Spleen (tissue), 11 donors: ENCODE results near the gene GRIP1. TPM values are rescaled to one million over a fixed set of nuclear protein-coding genes. Genes with fewer than 3 reads are reported as not detected.

Source experiments
- DNase-seq: peaks from one replicate; pipeline ENCODE4 v3.0.0-alpha.2; 2020
- H3K27ac ChIP-seq, 8 donors: fragments of 200-600 bp; sonication (generic) in 7 of 8; 1 replicate in 4 of 8; 2 replicates in 4 of 8; pipeline versions ENCODE4 v1.5.0 to v1.8.0; 2016 to 2021; ENCODE audit warnings: inconsistent platforms in 4 of 8, mild to moderate bottlenecking in 4 of 8, moderate library complexity in 1 of 8
- H3K27me3 ChIP-seq, 7 donors: fragments of 200-600 bp; sonication (generic) in 6 of 7; replicated peaks in 1 of 7; 1 replicate in 4 of 7; 2 replicates in 3 of 7; pipeline versions ENCODE4 v1.5.0 to v1.8.0; 2016 to 2021; ENCODE audit warnings: inconsistent platforms in 3 of 7, mild to moderate bottlenecking in 1 of 7
- H3K36me3 ChIP-seq, 6 donors: fragments of 200-600 bp; sonication (generic) in 5 of 6; 1 replicate in 4 of 6; 2 replicates in 2 of 6; pipeline versions ENCODE4 v1.5.0 to v1.8.0; 2016 to 2021; ENCODE audit warnings: inconsistent platforms in 2 of 6
- H3K4me1 ChIP-seq, 6 donors: fragments of 200-600 bp; sonication (generic) in 5 of 6; 1 replicate in 3 of 6; 2 replicates in 3 of 6; pipeline versions ENCODE4 v1.5.0 to v1.8.0; 2016 to 2021; ENCODE audit warnings: inconsistent platforms in 3 of 6
- H3K4me3 ChIP-seq, 8 donors: fragments of 200-600 bp; sonication (generic) in 7 of 8; 1 replicate in 4 of 8; 2 replicates in 4 of 8; pipeline versions ENCODE4 v1.5.0 to v1.8.0; 2016 to 2021; ENCODE audit warnings: inconsistent platforms in 4 of 8, mild to moderate bottlenecking in 4 of 8, moderate library complexity in 2 of 8
- H3K9me3 ChIP-seq, 8 donors: fragments of 200-600 bp; sonication (generic) in 7 of 8; 1 replicate in 4 of 8; 2 replicates in 4 of 8; pipeline versions ENCODE4 v1.5.0 to v1.8.0; 2016 to 2021; ENCODE audit warnings: inconsistent platforms in 4 of 8
- POLR2A ChIP-seq, 3 donors: fragments of 450-650 bp; IDR thresholded peaks; one replicate each; pipeline ENCODE4 v1.5.1; 2017; ENCODE audit warnings: antibody characterized with exemption in 3 of 3, mild to moderate bottlenecking in 1 of 3
- POLR2AphosphoS5 ChIP-seq, 3 donors: sonication (generic); formaldehyde crosslinking; IDR thresholded peaks; one replicate each; pipeline ENCODE4 v1.5.1; 2017; ENCODE audit warnings: antibody characterized with exemption in 3 of 3
- WGBS, 5 donors: extraction: QIAGEN DNeasy Blood & Tissue Kit in 3 of 5; methylation state at CpG; one replicate each; pipeline versions ENCODE4 v1.1.5 to v1.1.7; 2013 to 2018; 5-methylcytosine and 5-hydroxymethylcytosine counted together
- intact Hi-C: fragments of 100-400 bp; cut with DNase I; formaldehyde crosslinking; loops from one replicate; pipeline ENCODE4 v1.15.0; 2023; ENCODE audit warnings: low total_unique reads
- polyA plus RNA-seq, 3 donors: library from polyadenylated mRNA; stranded (reverse); fragments of 200-250 nt; gene quantifications; one replicate each; pipeline ENCODE4 v1.2.1, GENCODE V29; 2013
- total RNA-seq, 7 donors: library from RNA; depleted of rRNA in 3 of 7; stranded (reverse); fragments of >200 nt in 3 of 7; fragmentation: NEBNext Ultra II Directional in 4 of 7; extraction: Animal tissue kit (Norgen Biotek cat#: 25700) in 4 of 7; gene quantifications; one replicate each; pipeline versions ENCODE4 v1.1.0 to v1.2.1, GENCODE V29; 2016 to 2021
- TF ChIP-seq, protein P1 (sequence below), 11 experiments: fragments of 200-600 bp in 7 of 11; fragments of 450-650 bp in 4 of 11; sonication (generic) in 4 of 11; IDR thresholded peaks in 8 of 11; conservative IDR thresholded peaks in 3 of 11; 1 replicate in 7 of 11; 2 replicates in 4 of 11; pipeline versions ENCODE4 v1.4.0 to v1.8.0; 2016 to 2021; ENCODE audit warnings: antibody characterized with exemption in 11 of 11, inconsistent platforms in 4 of 11, mild to moderate bottlenecking in 1 of 11
- donor health status: healthy with polysubstance abuse.
- donor health status: DM: no; HTN: no; CAD: no; lungs with moderate emphysema.
- donor health status: DM: no; HTN: no; CAD: no.
- donor health status: Bipolar disorder and iron deficiency.
- donor health status: healthy.
- donor health status: DM: no; HTN: no; CAD: no.
- donor health status: DM: yes; HTN: yes; CAD: no.

The GRIP1 gene
- total and polyA plus RNA-seq, 10 donors: 0.35 to 15.2 (median 4.8) TPM

DNA sequence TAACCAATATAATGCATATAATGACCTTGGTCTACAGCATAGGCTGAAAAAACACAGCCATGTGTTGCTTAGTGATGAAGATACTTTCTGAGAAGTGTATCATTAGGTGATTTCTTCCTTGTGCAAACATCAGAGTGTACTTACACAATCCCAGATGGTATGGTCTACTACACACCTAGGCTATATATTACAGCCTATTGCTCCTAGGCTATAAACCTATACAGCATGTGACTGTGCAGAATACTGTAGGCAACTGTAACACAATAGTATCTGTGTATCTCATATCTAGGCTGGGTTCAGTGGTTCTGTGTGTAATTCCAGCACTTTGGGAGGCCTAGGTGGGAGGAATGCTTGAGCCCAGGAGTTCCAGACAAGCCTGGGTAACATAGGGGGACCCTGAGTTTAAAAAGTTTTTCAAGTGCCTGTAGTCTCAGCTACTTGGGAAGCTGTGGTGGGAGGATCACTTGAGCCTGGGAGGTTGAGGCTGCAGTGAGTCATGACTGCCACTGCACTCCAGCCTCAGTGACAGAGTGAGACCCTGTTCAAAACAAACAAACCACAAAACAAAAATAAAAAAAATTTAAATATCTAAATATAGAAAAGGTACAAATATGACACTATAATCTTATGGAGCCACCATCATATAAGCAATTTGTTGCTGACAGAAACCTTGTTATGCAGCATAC is 66.6 kb downstream of the GRIP1 start:
- Histone ChIP-seq H3K27ac (no peak overlapping the region), H3K4me3 (no peak overlapping the region), H3K36me3 (no peaks in the 10 kb centered on the region), H3K9me3 (no peaks in the 10 kb centered on the region), H3K27me3 (no peaks in the 10 kb centered on the region), H3K4me1 (no peaks in the 10 kb centered on the region)
- no peak for DNase-seq
- intact Hi-C loops: no loop called here
- no peak for TF ChIP-seq POLR2A (IDR thresholded peaks at IDR 0.05)
- TF ChIP-seq POLR2AphosphoS5 (IDR thresholded peaks at IDR 0.05): no peak
- TF ChIP-seq, protein P1, sequence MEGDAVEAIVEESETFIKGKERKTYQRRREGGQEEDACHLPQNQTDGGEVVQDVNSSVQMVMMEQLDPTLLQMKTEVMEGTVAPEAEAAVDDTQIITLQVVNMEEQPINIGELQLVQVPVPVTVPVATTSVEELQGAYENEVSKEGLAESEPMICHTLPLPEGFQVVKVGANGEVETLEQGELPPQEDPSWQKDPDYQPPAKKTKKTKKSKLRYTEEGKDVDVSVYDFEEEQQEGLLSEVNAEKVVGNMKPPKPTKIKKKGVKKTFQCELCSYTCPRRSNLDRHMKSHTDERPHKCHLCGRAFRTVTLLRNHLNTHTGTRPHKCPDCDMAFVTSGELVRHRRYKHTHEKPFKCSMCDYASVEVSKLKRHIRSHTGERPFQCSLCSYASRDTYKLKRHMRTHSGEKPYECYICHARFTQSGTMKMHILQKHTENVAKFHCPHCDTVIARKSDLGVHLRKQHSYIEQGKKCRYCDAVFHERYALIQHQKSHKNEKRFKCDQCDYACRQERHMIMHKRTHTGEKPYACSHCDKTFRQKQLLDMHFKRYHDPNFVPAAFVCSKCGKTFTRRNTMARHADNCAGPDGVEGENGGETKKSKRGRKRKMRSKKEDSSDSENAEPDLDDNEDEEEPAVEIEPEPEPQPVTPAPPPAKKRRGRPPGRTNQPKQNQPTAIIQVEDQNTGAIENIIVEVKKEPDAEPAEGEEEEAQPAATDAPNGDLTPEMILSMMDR (IDR thresholded peaks at IDR 0.05 in 8 of 11, conservative IDR thresholded peaks at IDR 0.05 in 3 of 11): no peak

DNA sequence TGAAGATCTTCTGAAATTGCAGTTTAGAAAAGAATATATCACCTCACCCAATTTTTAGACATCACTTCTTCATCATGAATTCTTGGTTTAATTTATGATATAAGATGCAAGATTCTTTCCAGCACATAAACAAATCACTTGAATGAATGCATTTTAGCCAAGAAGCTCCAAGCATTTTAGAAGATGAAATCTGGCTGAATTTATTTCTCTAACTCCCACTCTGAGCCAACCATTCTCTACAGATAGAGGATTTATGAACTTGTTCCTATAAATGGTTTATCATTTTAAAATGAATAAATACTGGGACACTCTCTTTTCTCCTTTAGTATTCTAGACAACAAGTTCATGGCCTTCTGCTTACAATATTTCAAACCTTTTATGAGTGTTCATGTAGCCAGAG is 71.7 kb downstream of the GRIP1 start:
- H3K4me1 ChIP-seq: no peaks in the 10 kb centered on the region
- TF ChIP-seq, protein P1 (IDR thresholded peaks at IDR 0.05 in 8 of 11, conservative IDR thresholded peaks at IDR 0.05 in 3 of 11): no peak
- TF ChIP-seq POLR2A (IDR thresholded peaks at IDR 0.05): no peak
- no peak for TF ChIP-seq POLR2AphosphoS5 (IDR thresholded peaks at IDR 0.05)
- no peaks in the 10 kb centered on the region for H3K27me3 ChIP-seq
- DNase-seq: no peak
- H3K4me3 ChIP-seq: no peak overlapping the region
- no peak overlapping the region for H3K27ac ChIP-seq
- no peaks in the 10 kb centered on the region for H3K9me3 ChIP-seq
- H3K36me3 ChIP-seq: no peaks in the 10 kb centered on the region
- intact Hi-C loops: no loop called here

DNA sequence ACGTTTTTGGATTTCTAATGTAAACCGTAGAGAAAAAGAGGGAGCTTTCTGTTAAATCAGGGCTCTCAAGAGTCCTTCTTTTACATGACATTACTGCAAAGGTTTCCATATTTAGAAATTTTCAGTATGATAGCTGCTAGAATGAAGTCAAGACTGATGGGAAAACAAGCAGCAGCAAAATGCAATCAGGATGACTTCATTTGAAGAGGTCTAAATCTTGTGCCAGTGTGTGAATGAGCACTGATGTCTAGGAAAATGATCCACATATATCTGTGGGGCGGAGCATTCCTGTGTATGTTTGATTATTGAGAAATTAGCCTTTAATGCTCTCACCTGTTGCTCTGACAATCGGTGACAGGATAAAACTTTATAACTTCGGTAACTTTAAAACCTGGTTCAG is 73.6 kb downstream of the GRIP1 start:
- no peaks in the 10 kb centered on the region for H3K4me1 ChIP-seq
- no peaks in the 10 kb centered on the region for H3K9me3 ChIP-seq
- H3K27ac ChIP-seq: no peak overlapping the region
- no peak for DNase-seq
- whole genome bisulfite sequencing, 5 donors: 86 to 92% (median 87%) methylated on average over 5 of the region's 5 CpGs
- intact Hi-C loops: no loop called here
- no peaks in the 10 kb centered on the region for H3K36me3 ChIP-seq
- H3K4me3 ChIP-seq: no peak overlapping the region
- no peak for TF ChIP-seq POLR2AphosphoS5 (IDR thresholded peaks at IDR 0.05)
- TF ChIP-seq POLR2A (IDR thresholded peaks at IDR 0.05): no peak
- TF ChIP-seq, protein P1 (IDR thresholded peaks at IDR 0.05 in 8 of 11, conservative IDR thresholded peaks at IDR 0.05 in 3 of 11): no peak
- no peaks in the 10 kb centered on the region for H3K27me3 ChIP-seq

DNA sequence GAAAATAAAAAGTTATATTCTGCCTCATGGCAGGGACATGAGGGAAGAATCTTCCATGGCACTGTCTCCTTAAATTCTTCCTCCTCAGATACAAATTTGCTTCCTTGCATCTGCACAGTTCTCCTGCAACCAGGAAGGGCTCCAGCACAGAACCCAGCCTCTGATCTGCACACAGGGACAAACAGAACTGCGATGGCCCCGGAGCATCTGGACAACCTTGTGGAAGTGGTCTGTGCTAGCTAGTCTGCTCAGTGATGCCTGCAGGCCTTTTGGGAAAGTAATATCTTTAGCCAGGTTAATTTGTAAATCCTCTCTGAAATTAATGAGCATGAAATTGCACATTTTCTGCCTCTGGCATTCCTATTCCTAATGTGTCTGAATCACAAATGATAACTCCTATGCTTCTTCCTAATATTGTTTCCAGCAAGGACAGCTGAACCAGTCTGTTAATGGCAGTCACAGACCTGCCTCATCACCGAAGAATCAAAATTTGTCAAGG is 74.8 kb downstream of the GRIP1 start:
- no peaks in the 10 kb centered on the region for H3K36me3 ChIP-seq
- 90 to 97% (median 93%) methylated on average over 3 of the region's 3 CpGs for whole genome bisulfite sequencing, 5 donors
- H3K4me3 ChIP-seq: no peak overlapping the region
- no peaks in the 10 kb centered on the region for H3K9me3 ChIP-seq
- intact Hi-C loops: no loop called here
- H3K4me1 ChIP-seq: no peaks in the 10 kb centered on the region
- TF ChIP-seq POLR2AphosphoS5 (IDR thresholded peaks at IDR 0.05) (no peak), POLR2A (IDR thresholded peaks at IDR 0.05) (no peak)
- TF ChIP-seq, protein P1 (IDR thresholded peaks at IDR 0.05 in 8 of 11, conservative IDR thresholded peaks at IDR 0.05 in 3 of 11): no peak
- H3K27me3 ChIP-seq: no peaks in the 10 kb centered on the region
- H3K27ac ChIP-seq: no peak overlapping the region
- DNase-seq: no peak
